NCI-H524 treated with DMSO at 0.1 percent for 48 hours (cell line): Measurements from ENCODE around the gene ITGA3.
A peak's percentile ranks its signal among the peaks of the same experiment; 100 is the strongest.
"Not testable (repeated sequence)": the region's sequence is repeated elsewhere in the genome, so short reads cannot be mapped to it uniquely, and the experiment has no call there.

ENCODE experiments used
- DNase-seq: peaks from one replicate; lab custom pipeline; 2025; lab: John Stamatoyannopoulos, UW

ITGA3 gene

DNA sequence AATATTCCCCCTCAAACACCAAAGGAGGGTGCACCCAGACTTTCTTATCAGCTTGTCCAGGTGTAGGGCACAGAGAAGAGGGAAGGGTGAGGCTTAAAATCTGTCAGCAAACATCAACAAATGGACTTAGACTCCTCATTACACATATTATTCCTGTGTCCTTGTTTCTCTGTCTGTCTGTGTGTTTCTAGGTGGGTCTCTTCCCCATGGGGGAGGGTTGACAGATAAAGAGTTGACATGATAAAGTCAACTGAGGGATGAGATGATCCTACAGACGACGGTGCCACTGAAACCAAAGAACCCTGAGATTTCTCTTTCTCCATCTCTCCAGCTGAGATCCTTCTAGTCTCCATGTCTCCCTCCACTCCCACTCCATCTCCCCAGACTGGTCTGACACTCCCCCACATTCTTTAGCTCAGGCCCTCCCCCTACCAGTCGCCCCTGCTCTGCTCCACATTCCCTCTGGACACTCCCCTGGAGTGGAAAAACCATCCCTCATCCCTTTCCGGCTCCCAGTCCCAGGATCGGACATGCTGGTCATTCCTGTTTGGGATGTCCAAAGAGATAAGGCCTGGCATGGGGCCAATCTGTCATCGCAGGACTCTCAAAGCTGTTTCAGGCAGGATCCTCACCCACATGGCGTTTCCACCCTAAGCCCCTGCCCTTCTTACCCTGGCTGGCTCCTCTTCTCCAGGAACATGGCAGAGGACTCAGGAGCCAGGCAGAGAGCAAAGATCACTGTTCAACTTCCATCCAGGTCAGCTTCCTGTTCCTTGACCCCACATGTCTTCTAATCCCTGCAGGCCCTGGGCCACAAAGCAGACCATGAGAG lies 2.9 kb upstream of the ITGA3 start:
- DNase-seq: no peak

DNA sequence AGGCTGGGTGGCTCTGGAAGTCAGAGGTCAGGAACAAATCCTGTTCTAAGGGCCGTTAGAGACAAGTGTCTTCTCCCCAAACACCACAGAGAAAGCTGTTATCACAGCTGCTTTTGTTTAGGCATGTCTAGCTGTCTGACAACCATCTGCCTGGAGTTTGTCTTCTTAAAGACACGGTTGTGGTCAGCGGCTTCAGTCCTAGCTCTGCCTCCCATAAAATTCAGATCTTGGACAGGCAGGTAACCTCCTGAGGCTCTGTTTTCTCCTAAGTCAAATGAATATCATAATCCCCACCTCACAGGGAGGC lies 2.3 kb upstream of the ITGA3 start:
- no peak for DNase-seq

DNA sequence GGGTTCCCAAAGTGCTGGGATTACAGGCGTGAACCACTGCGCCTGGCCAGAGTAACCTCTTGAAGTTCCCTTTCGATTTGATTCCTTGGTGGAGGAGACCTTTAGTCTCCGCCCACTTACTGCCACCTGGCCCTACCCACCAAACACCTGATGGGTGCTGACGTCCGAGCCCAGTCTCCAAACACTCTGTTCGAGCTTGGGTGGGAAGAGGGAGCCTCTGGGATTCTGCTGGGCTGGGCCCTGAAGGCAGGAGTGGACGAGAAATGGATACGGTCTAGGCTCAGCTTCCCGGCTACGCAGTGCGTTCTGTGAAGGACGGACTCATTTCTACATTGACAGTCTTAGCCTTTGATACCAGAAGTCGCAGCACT lies 870 bp upstream of the ITGA3 start:
- DNase-seq: no peak

DNA sequence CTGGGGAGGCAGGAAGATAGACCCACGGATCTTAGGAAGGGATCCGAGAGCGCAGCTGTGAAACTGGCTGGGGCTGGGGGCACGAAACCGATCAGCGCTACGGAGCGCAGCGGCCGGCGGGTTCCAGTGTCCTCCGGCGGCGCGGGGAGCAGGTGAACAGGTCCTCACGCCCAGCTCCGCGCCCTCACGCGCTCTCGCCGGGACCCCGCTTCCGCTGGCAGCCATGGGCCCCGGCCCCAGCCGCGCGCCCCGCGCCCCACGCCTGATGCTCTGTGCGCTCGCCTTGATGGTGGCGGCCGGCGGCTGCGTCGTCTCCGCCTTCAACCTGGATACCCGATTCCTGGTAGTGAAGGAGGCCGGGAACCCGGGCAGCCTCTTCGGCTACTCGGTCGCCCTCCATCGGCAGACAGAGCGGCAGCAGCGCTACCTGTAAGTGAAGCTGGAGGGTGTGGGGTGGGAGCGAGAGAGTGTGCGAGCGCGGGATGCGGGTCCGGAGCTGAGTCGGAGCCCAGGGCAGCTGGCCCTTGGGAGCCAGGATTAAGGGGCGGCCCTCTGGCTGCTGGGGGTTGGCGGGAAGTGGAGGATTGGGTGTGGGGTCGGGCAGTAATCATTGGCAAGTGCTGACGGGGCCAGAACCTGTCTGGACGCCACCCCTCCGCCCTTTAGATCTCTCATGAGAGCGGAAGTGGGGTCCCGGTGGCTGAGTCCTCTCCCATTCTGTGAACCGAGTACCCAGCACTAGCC lies 479 bp downstream of the ITGA3 start:
- peak; percentile 47 for DNase-seq

DNA sequence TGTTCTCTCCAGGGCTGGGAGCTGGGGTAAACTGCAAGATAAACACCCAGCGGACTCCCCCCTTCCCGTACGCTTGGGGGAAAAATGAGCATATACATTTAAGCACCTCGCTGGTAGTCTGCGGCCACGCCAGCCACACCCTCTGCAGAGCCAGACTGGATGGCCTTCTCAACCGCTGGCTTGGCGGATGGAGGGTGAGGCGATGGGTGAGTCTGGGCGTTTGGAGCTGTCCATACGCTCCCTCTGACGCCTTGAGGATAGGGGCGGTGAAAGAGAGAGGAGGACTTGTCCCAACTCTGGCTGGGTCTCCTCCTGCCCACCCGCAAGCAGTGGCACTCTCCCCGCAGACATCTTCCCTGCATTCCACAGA lies 1.0 kb downstream of the ITGA3 start:
- no peak for DNase-seq

DNA sequence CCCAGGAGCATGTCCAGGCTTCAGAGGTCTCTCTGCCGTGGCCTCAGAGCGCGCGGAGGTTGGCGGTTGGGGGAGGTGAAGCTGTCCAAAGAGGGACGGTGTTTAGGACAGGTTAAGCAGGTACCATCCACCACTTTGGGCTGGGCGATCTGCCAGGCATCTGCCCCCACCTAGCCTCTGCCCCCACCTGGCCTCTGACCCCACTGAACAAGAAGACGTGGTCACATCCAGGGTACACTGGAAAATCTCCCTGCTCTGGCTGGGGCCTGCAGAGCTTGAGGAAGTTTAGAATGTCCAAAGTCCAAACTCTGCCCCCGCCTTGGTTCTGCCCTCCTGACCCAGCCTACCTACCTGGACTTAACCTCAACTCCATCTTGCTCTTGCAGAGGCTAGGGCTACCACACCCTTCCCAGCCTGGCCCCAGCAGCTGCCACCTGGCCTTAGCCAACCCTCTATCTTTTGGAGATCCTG lies 1.6 kb downstream of the ITGA3 start:
- DNase-seq: no peak

DNA sequence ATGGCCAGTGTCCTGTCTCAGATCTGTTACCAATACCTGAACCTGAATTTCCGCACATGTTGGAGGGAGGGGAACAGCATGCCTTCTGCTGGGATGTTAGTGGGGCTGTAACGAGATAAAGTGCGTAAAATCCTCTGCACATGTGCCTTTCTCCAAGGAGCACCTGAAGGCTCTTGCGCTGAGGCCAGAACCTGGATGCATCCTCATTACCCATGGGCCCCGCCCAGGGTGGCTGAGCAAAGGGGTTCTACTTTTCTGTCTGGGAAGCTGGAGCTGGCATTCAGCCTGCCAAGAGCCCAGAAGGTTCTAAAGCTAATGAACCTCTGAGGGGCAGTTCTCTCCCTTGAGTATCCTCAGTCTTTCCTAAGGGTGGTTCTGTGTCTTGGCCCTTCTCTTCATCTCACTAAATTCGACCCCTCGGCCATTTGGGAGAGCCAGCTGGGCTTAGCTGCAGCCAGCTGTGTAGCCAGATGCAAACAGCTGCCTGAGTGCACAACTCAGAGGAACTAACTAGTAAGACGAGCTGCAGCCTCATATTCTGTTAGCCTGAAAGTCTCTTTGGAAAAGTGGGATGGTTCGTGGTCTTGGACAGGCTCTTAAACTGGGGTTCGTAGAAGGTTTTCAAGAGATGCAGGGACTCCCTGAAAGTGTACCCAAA lies 2.5 kb downstream of the ITGA3 start:
- no peak for DNase-seq

DNA sequence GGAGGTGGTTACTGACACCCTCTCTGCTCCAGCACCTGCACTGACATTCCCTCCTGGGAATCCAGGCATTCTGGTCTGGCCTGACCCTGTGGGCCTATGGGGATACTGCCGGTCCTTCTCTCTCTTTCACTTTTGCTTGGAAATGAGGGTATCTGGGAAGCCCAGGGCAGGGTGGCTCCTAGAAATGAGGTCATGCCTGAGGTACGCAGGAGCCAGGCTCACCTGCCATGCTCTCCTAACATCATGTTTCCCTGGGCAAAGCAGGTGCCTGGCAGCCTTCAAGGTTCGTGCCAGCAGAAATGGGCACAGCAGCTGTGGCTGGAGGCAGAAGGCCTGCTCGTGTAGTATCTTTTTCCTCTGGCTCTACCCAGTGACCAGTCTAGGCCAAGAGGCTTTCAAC lies 3.3 kb downstream of the ITGA3 start:
- no peak for DNase-seq

DNA sequence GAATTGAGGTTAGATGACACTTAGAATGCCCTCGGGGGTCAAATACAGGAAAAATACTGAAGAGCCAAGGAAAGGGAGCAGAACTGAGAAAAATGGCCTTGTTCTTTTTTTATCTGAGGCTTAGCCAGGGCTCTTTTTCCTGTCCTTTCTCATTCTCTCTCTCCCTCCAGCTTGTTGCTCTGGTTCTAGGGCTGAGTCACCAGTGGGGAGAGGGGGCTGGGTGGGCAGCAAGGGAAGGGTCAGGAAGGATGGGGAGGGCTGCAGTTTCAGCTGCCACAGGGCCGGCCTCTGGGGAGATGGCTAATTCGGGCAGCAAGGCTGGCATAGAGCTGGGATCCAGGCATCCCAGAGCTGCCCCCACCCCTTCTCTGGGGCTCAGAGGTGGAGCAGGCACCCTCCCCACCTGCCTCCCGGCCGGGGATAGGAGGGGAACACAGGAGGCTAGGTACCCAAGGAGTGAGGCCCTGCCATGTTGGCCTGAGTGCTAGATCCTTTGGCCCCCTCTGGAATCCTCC lies 3.9 kb downstream of the ITGA3 start:
- DNase-seq: no peak

DNA sequence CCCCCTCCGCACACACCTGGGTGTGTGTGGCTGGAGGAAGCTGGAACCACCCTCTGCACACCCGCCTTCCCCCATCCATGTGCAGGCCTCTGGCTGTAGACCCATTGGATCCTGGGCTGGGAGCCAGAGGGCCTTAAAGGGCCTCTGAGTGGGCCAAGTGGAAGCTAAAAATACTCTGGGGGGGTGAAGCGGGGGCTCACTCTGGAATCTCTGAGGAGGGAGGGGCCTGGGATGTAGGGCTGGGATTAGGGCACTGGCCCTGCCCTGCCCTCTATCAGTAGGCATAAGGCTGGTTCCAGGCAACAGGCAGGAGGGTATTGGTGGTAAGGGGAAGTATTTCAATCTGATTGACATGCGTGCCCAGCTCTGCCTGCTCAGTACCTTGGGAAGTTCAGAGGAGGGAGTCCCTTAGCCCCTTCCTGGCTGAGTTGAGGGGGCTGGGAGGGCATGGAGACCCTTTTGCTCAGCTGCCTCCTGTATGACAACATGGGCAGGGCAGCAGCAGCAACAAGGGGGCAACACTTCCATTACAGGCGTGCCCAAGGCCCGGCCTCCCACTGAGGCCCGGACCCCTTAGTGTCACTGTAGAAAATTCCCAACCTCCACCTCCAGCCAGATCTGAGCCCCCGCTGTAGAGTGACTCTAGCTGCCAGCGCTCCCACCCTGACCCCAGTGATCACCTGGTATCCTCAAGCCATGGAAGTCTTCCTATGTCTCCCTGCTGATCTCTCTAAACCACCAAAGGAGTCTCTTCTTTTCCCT lies 5.2 kb downstream of the ITGA3 start:
- DNase-seq: no peak

DNA sequence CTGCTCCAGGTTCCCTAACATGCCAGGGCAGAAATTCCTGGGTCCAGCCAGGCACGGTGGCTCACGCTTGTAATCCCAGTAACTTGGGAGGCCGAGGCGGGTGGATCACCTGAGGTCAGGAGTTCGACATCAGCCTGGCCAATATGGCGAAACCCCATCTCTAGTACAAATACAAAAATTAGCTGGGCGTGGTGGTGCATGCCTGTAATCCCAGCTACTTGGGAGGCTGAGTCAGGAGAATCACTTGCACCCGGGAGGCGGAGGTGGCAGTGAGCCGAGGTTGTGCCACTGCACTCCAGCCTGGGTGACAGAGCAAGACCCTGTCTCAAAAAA lies 5.8 kb downstream of the ITGA3 start:
- DNase-seq: not testable (repeated sequence)

DNA sequence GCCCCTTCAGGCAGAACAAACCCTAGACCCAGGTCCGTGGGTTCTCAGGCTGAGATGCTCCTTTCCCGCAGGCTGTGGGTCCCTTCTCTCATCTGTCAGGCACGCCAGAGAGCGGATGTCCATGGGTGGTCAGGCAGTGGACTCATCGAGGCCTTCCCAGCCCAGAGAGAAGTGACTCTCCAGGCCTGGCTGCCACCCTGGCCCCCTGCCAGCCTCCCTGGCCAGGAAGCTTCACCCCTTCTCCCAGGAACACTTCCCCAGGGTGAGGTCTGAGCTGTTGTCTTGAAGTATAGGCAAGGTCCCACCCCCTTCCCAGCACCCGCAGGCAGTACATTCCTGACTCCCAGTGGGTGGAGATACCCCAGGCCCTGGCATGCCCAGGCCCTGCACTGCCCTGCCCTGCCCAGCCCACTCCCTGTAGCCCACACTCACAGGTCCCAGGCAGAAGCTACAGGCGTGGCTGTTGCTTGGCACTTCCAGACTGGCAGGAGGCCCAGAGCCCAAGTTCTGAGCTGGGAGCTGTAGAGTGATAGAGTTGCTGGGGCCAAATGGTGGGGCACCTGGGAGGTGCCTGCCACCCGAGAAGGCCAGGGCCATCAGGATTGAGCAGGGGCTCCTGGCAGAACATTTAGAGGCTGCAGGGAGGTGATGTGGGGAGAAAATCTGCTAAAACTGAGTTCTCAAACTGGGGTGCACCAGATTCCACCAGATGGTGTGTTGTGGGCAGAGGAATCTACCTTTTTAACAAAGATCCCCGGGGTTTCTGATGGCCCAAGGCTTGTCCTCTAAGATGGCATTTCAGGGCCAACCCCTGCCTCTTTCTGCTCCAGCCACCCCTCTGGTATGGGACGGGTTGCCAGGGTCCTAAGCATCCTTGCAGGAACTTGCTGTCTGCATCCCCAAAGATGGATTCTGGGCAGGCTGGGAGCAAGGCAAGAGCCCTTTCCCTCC lies 6.7 kb downstream of the ITGA3 start:
- DNase-seq: no peak

DNA sequence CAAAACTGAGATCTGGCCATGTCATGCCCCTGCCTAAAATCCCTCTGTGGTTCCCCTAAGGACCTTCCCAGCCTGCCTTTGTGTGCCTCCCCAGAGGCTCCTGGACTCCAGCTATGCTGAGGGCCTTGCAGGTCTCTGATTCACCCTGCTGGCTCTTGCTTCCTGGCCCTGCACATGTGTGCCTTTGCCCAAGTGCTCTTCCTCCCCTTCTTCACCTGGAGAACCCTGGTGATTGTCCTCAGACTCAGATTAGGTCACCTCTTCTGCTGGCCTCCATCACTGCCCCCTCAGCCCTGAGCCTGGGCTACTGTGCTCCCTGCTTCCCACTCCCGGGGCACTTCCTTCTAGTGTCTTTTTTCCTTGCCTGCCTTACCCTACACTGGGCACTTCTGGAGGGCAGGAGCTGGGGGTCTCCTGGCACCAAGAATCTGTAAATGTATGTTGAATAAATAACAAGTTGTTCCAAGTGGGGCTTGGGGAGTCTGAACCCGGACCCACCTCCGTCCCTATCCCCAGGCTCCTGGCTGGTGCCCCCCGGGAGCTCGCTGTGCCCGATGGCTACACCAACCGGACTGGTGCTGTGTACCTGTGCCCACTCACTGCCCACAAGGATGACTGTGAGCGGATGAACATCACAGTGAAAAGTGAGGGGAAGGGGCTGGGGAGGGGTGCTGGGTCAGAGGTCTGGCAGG lies 7.8 kb downstream of the ITGA3 start:
- no peak for DNase-seq

DNA sequence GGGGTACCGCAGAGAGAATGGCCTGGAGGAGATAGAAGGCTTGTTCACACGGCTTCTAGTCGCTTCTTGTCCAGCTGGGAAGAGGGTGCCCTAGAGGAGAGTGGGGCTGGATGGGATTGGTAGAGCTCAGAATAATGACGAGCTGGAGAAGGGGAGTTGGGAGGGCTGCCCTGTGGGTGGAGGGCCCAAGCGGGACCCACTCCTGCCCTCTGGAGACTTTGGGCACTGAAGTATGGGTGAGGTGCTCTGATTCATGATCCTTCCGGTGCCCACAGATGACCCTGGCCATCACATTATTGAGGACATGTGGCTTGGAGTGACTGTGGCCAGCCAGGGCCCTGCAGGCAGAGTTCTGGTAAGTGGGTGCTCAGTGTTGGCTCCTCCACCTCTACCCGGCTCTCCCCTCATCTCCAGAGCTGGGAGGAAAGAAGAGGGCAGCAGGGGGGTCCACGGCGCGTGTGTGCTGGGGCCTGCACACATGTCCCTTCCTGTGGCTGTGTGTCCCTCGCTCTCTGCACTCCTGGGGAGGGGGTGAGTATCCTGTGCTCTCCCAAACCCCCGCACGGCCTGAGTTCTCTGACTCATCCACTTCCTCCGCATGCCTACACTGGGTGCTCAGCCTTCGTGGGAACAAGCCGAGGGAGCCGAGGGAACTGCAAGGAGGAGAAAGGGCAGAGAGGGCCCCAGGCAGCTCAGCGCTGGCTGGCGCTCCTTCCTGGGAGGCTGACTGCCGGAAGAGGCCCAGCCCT lies 8.5 kb downstream of the ITGA3 start:
- no peak for DNase-seq

DNA sequence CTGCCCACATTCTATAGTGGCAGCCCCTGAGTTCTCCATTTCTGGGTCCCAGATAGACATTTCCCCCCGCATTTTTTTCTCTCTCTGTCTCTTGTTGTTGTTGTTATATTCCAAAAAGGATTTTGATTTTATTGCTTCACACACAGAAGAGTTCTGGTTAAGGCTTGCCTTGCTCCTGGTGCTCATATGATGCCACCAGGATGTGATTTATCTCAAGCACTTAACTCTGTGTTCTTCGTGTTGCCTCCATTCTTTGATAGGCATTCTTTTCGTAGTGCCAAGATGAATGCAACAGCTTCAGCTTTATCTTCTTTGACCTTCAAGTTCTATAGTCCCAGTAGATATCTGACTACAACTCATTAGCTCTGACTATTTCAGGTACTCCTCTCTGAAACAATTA lies 9.1 kb downstream of the ITGA3 start:
- no peak for DNase-seq

DNA sequence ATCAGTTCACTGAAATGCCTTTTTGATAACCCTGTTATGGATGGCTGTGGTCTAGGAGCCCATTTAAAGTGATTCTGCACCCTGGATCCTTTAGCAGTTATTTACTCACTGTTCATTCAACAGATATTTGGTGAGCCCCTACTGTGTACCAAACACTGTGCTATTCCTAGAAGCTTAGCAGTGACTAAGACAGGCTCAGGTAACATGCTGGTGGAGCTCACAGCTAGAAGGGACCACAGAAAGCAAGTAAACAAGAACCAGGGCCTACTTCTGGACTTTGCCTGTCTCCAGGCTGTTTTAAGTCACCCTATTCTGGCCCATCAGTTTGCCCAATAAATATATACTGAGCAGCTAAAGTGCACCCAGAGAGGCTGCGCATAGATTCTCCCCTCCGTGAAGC lies 11.1 kb downstream of the ITGA3 start:
- no peak for DNase-seq

DNA sequence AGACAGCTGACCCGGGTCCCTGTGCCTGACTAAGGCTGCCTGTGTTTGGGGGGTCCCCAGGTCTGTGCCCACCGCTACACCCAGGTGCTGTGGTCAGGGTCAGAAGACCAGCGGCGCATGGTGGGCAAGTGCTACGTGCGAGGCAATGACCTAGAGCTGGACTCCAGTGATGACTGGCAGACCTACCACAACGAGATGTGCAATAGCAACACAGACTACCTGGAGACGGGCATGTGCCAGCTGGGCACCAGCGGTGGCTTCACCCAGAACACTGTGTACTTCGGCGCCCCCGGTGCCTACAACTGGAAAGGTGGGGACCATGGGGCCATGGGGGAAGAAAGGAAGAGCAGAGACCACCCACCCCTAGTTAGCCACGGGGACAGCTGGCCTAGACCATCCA lies 12.1 kb downstream of the ITGA3 start:
- no peak for DNase-seq

DNA sequence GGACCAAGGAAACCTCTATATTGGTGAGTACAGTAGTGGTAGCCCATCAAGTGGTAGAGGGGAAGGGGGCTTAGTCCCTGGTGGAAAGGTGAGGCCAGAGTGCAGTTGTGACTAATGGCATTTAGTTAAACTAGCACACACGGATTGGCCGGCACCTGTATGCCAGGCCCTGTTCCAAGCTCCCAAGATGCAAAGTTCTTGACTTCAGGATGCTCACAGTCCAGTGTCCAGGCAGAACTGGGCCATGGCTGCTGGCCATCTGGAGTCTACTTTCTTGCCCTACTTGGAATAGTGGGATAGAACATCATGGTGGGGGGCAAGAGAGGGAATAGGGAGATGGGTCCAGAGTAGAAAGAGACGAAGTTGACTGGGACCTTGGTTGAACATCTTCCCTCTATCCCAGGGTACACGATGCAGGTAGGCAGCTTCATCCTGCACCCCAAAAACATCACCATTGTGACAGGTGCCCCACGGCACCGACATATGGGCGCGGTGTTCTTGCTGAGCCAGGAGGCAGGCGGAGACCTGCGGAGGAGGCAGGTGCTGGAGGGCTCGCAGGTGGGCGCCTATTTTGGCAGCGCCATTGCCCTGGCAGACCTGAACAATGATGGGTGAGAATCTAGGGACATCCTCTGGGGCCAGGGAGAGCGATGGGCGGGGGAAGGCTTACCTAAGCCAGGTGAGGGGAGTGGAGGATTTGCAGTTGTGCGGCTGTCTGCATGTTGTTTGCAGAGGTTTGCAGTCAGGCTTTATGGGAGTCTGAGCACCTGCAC lies 15.2 kb downstream of the ITGA3 start:
- no peak for DNase-seq

DNA sequence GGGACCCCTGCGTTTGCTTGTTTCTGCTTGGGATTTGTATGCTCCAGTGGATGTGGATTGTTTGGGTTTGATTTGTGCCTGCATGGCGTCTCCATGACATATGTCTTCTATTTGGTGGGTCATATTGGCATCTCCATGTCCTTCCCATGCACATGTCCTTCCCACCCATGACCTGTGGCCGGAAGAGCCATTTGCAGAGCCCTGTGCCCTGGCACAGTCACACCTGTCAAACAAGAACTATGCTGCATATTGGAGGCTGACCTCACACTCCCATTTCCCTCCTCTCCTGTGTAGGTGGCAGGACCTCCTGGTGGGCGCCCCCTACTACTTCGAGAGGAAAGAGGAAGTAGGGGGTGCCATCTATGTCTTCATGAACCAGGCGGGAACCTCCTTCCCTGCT lies 15.8 kb downstream of the ITGA3 start:
- no peak for DNase-seq
